DOHH2 (cell line): ENCODE measurements around the gene CEP112.

Source experiments
- EZH2phosphoT487 ChIP-seq: fragments of 200-600 bp; sonication (generic); IDR thresholded peaks from 2 replicates; pipeline ENCODE4 v1.6.1; 2017; ENCODE audit warnings: borderline replicate concordance, mild to moderate bottlenecking, antibody characterized with exemption, low read length, moderate library complexity, mixed read lengths
- TF ChIP-seq, protein P1 (sequence below): fragments of 200-600 bp; sonication (generic); IDR thresholded peaks from one replicate; pipeline ENCODE4 v1.5.1; 2014; ENCODE audit warnings: antibody characterized with exemption, mild to moderate bottlenecking, low read depth, low read length; ENCODE audit not compliant: poor library complexity, severe bottlenecking

DNA sequence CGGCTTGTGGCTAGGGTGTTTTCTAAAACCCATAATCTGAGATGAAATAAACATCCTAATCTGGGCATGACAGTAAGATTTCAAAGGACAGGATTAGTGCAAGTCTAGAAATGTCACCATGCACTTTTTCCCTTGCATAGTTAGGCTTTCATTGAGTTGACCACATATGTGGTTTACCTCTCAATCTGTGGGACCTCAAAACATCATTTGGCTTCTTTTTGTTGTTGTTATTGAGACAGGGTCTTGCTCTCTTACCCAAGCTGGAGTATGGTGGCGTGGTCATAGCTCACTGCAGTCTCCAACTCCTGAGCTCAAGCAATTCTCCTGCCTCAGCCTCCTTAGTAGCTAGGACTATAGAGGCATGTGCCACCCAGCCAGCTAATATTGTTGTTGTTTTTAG is 197.8 kb downstream of the CEP112 start:
- TF ChIP-seq, protein P1, sequence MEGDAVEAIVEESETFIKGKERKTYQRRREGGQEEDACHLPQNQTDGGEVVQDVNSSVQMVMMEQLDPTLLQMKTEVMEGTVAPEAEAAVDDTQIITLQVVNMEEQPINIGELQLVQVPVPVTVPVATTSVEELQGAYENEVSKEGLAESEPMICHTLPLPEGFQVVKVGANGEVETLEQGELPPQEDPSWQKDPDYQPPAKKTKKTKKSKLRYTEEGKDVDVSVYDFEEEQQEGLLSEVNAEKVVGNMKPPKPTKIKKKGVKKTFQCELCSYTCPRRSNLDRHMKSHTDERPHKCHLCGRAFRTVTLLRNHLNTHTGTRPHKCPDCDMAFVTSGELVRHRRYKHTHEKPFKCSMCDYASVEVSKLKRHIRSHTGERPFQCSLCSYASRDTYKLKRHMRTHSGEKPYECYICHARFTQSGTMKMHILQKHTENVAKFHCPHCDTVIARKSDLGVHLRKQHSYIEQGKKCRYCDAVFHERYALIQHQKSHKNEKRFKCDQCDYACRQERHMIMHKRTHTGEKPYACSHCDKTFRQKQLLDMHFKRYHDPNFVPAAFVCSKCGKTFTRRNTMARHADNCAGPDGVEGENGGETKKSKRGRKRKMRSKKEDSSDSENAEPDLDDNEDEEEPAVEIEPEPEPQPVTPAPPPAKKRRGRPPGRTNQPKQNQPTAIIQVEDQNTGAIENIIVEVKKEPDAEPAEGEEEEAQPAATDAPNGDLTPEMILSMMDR, result no peak
- no peak for TF ChIP-seq EZH2phosphoT487
